HCT116 (cell line): ENCODE results near the gene PKDCC. TPM values are rescaled to one million over a fixed set of nuclear protein-coding genes. Genes with fewer than 3 reads are reported as not detected.
A peak's percentile ranks its signal among the peaks of the same experiment; 100 is the strongest.

Experiments
- ATAC-seq: fragments of 200-7000 bp; cut with Tn5 transposase; 2 replicates; pipeline ENCODE4 v1.9.1; 2020; ENCODE audit warnings: mild to moderate bottlenecking, moderate library complexity
- BruUV-seq: library from RNA; stranded (reverse); fragments of 400-500 nt; replicated peaks from 2 replicates; lab custom pipeline; 2021; lab: Mats Ljungman, UMichigan
- CTCF ChIA-PET: fragments of 300-600 bp; sonication (Branson Sonifier 250); formaldehyde crosslinking; loops from one replicate; lab custom pipeline; 2021; ENCODE audit warnings: antibody characterized with exemption; lab: Charles Lee
- POLR2A ChIA-PET: fragments of 300-600, 350-600 bp; sonication (Branson Sonifier 250); formaldehyde crosslinking; loops from one replicate; lab custom pipeline; 2021; ENCODE audit warnings: antibody characterized with exemption; lab: Charles Lee
- RAD21 ChIA-PET, 2 experiments: fragments of 300-600 bp; sonication (Branson Sonifier 250); formaldehyde crosslinking; loops; one replicate each; lab custom pipeline; 2023; ENCODE audit warnings: low total read pairs in 2 of 2; ENCODE audit not compliant: uncharacterized antibody in 2 of 2, unreplicated experiment in 2 of 2, low non-redundant PET in 1 of 2; lab: Charles Lee
- DNase-seq: peaks from one replicate; pipeline ENCODE4 v3.0.0-alpha.2; 2010; ENCODE audit warnings: low read depth, low spot score
- H2AFZ ChIP-seq: fragments of 200-600 bp; shearing (Covaris generic), sonication (generic); 2 replicates; pipeline ENCODE4 v1.6.1; 2017; ENCODE audit warnings: low read depth, mixed run types, mixed read lengths, antibody characterized with exemption, low read length; ENCODE audit not compliant: poor library complexity, severe bottlenecking
- H3K27ac ChIP-seq: 2 replicates; pipeline ENCODE4 v1.5.1; 2012; ENCODE audit warnings: low read depth, low read length
- H3K27me3 ChIP-seq: fragments of 200-600 bp; sonication (generic); 2 replicates; pipeline ENCODE4 v1.6.1; 2016; ENCODE audit warnings: mixed run types, low read length, mixed read lengths; ENCODE audit not compliant: insufficient read depth
- H3K36me3 ChIP-seq, 2 experiments: fragments of 200-500 bp in 1 of 2; fragments of 200-600 bp in 1 of 2; sonication (Bioruptor generic) in 1 of 2; sonication (generic) in 1 of 2; 2 replicates each; pipeline versions ENCODE4 v1.5.1 to v1.6.1; 2014 to 2016; ENCODE audit warnings: low read length in 2 of 2, inconsistent platforms in 1 of 2, mixed read lengths in 1 of 2, mixed run types in 1 of 2; ENCODE audit not compliant: insufficient read depth in 2 of 2, control insufficient read depth in 1 of 2
- H3K4me1 ChIP-seq, 2 experiments: fragments of 200-600 bp in 1 of 2; sonication (generic) in 1 of 2; 2 replicates each; pipeline versions ENCODE4 v1.5.1 to v1.6.1; 2012 to 2017; ENCODE audit warnings: low read length in 2 of 2, inconsistent platforms in 1 of 2, mild to moderate bottlenecking in 1 of 2, mixed read lengths in 1 of 2, mixed run types in 1 of 2, moderate library complexity in 1 of 2; ENCODE audit not compliant: insufficient read depth in 2 of 2, control insufficient read depth in 1 of 2
- H3K4me2 ChIP-seq: fragments of 200-600 bp; sonication (generic); 2 replicates; pipeline ENCODE4 v1.6.1; 2017; ENCODE audit warnings: mixed run types, low read length, mixed read lengths
- H3K4me3 ChIP-seq, 2 experiments: fragments of 200-600 bp in 1 of 2; sonication (generic) in 1 of 2; replicated peaks in 1 of 2; 2 replicates each; pipeline ENCODE4 v1.5.1; 2011 to 2016; ENCODE audit warnings: low read length in 2 of 2, control low read depth in 1 of 2, low read depth in 1 of 2, mild to moderate bottlenecking in 1 of 2, mixed read lengths in 1 of 2, mixed run types in 1 of 2
- H3K79me2 ChIP-seq: fragments of 200-600 bp; sonication (generic); 2 replicates; pipeline ENCODE4 v1.6.1; 2017; ENCODE audit warnings: mild to moderate bottlenecking, mixed run types, low read length, moderate library complexity, mixed read lengths; ENCODE audit not compliant: insufficient read depth
- H3K9ac ChIP-seq: fragments of 200-600 bp; sonication (generic); 2 replicates; pipeline ENCODE4 v1.6.1; 2016; ENCODE audit warnings: low read length, mixed read lengths
- H3K9me2 ChIP-seq: fragments of 200-600 bp; sonication (generic), shearing (Covaris generic); 2 replicates; pipeline ENCODE4 v1.6.1; 2017; ENCODE audit warnings: mixed run types, mild to moderate bottlenecking, moderate library complexity; ENCODE audit not compliant: insufficient read depth
- H3K9me3 ChIP-seq, 2 experiments: fragments of 200-500 bp in 1 of 2; fragments of 200-600 bp in 1 of 2; sonication (Bioruptor generic) in 1 of 2; sonication (generic) in 1 of 2; 2 replicates each; pipeline ENCODE4 v1.6.1; 2014 to 2017; ENCODE audit warnings: low read length in 2 of 2, mixed read lengths in 2 of 2, inconsistent platforms in 1 of 2, low read depth in 1 of 2, mild to moderate bottlenecking in 1 of 2, mixed run types in 1 of 2, moderate library complexity in 1 of 2; ENCODE audit not compliant: control insufficient read depth in 1 of 2, insufficient read depth in 1 of 2
- H4K20me1 ChIP-seq: fragments of 200-600 bp; sonication (generic), shearing (Covaris generic); 2 replicates; pipeline ENCODE4 v1.6.1; 2017; ENCODE audit warnings: mixed run types, mild to moderate bottlenecking, moderate library complexity; ENCODE audit not compliant: insufficient read depth
- EGR1 ChIP-seq: IDR thresholded peaks from 2 replicates; pipeline ENCODE4 v1.6.1; 2012; ENCODE audit warnings: low read depth
- RAD21 ChIP-seq: IDR thresholded peaks from 2 replicates; pipeline ENCODE4 v1.6.1; 2012; ENCODE audit warnings: low read depth, mild to moderate bottlenecking
- ZNF274 ChIP-seq: fragments of 200-500 bp; sonication (Bioruptor generic); IDR thresholded peaks from 2 replicates; pipeline ENCODE4 v1.6.1; 2014; ENCODE audit warnings: mild to moderate bottlenecking, low read depth, low read length, inconsistent platforms
- intact Hi-C: fragments of 100-400 bp; cut with micrococcal nuclease; formaldehyde crosslinking; loops from 2 replicates; pipeline ENCODE4 v1.10.0; 2022
- total RNA-seq: library from RNA; stranded (reverse); gene quantifications from one replicate; pipeline ENCODE4 v1.2.1, GENCODE V29; 2021; ENCODE audit not compliant: unreplicated experiment
- TF ChIP-seq, protein P1 (sequence below), 3 experiments: fragments of 200-600 bp in 1 of 3; sonication (generic) in 1 of 3; IDR thresholded peaks in 2 of 3; conservative IDR thresholded peaks in 1 of 3; 2 replicates each; pipeline ENCODE4 v1.5.1; 2012 to 2017; ENCODE audit warnings: low read depth in 2 of 3, low read length in 2 of 3, antibody characterized with exemption in 1 of 3, borderline replicate concordance in 1 of 3, control low read depth in 1 of 3, mild to moderate bottlenecking in 1 of 3, mixed read lengths in 1 of 3, mixed run types in 1 of 3, moderate library complexity in 1 of 3; ENCODE audit not compliant: insufficient read depth in 1 of 3

The PKDCC gene
- total RNA-seq, 1 experiment from 2014 or later: 0.84 TPM

DNA sequence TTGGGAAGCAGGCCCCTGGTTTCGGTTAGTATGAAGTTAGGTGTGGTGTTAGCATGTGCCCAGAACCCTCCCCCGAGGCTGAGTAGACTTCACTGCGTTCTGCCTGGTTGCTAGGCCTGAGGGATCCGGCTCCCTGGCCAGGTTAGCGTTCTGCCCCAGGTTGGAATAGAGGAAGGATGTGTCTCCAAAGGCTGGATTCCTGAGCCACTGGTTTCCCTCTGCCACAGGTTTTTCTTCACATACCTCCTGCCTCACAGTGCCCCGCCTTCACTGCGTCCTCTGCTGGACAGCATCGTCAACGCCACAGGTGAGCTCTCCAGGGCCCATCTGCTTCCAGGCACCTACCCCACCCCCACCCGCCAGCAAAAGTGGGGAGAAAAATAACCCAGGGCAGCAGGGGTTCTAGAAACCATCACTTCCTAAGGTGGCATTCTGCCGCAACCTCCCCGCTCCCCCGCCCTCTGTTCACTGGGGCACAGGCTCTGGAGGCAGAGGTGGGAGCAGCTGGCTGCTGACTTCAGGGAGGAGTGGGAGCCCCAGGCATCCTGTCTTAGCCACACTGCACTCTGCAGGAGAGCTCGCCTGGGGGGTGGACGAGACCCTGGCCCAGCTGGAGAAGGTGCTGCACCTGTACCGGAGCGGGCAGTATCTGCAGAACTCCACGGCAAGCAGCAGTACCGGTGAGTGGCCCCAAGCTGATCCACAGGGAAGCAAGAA is 7.1 kb downstream of the PKDCC start:
- no TSS peak for BruUV-seq
- peak; percentile 91 for ATAC-seq
- CTCF ChIA-PET: interaction anchor here (1.0 to 4.6 kb wide), 9 partner anchors 8 to 201 kb away, joined by 3 to 31 read pairs (median 5); no protein-coding TSS in a partner anchor
- RAD21 ChIA-PET: no interaction called here
- Histone ChIP-seq H3K4me3 (no peak overlapping the region), H3K4me1 (peaks cover 0 to 19% of the 10 kb centered on the region in 2 experiments; a peak in 1 of 4 replicates), H4K20me1 (no peaks in the 10 kb centered on the region), H3K4me2 (no peak overlapping the region), H2AFZ (no peak overlapping the region), H3K9me2 (no peaks in the 10 kb centered on the region), H3K27ac (no peak overlapping the region), H3K36me3 (no peaks in the 10 kb centered on the region), H3K9me3 (no peaks in the 10 kb centered on the region), H3K9ac (no peak overlapping the region), H3K79me2 (no peaks in the 10 kb centered on the region), H3K27me3 (no peaks in the 10 kb centered on the region)
- DNase-seq: peak; percentile 10
- POLR2A ChIA-PET: interaction anchor here (0.7 kb wide), 1 partner anchor 9 kb away, joined by 4 read pairs; no protein-coding TSS in a partner anchor
- TF ChIP-seq ZNF274: no peak
- TF ChIP-seq, protein P1, sequence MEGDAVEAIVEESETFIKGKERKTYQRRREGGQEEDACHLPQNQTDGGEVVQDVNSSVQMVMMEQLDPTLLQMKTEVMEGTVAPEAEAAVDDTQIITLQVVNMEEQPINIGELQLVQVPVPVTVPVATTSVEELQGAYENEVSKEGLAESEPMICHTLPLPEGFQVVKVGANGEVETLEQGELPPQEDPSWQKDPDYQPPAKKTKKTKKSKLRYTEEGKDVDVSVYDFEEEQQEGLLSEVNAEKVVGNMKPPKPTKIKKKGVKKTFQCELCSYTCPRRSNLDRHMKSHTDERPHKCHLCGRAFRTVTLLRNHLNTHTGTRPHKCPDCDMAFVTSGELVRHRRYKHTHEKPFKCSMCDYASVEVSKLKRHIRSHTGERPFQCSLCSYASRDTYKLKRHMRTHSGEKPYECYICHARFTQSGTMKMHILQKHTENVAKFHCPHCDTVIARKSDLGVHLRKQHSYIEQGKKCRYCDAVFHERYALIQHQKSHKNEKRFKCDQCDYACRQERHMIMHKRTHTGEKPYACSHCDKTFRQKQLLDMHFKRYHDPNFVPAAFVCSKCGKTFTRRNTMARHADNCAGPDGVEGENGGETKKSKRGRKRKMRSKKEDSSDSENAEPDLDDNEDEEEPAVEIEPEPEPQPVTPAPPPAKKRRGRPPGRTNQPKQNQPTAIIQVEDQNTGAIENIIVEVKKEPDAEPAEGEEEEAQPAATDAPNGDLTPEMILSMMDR (IDR thresholded peaks at IDR 0.05 in 2 of 3, conservative IDR thresholded peaks at IDR 0.05 in 1 of 3; ENCODE audit: borderline replicate concordance in 1 of 3, insufficient read depth in 1 of 3, low read depth in 2 of 3, low read length in 2 of 3): peak; percentile 35 to 71 (median 64); a peak in 5 of 6 replicates
- peak; percentile 53; the same call in 1 of the 2 replicates for TF ChIP-seq RAD21
- no peak for TF ChIP-seq EGR1
- intact Hi-C loops: no loop called here
